HepG2 (cell line): ENCODE data around the gene ZFPL1. TPM values are rescaled to one million over a fixed set of nuclear protein-coding genes. Genes with fewer than 3 reads are reported as not detected.

Source experiments
- AKAP8 ChIP-seq: sonication (generic); formaldehyde crosslinking; IDR thresholded peaks from 2 replicates; pipeline ENCODE4 v1.5.1; 2020; ENCODE audit warnings: mild to moderate bottlenecking, missing genetic modification reagents
- BHLHE40 ChIP-seq: IDR thresholded peaks from 2 replicates; pipeline ENCODE4 v1.6.1; 2011; ENCODE audit warnings: low read length, improper control_type of control experiment
- HMG20A ChIP-seq: IDR thresholded peaks from 2 replicates; pipeline ENCODE4 v1.6.1; 2016; ENCODE audit warnings: borderline replicate concordance
- MATR3 ChIP-seq: sonication (generic); formaldehyde crosslinking; IDR thresholded peaks from 2 replicates; pipeline ENCODE4 v1.4.0; 2020; ENCODE audit warnings: missing genetic modification reagents
- SP2 ChIP-seq: sonication (generic); formaldehyde crosslinking; IDR thresholded peaks from 2 replicates; pipeline ENCODE4 v1.5.1; 2020; ENCODE audit warnings: mild to moderate bottlenecking, missing genetic modification reagents
- YEATS2 ChIP-seq: sonication (generic); formaldehyde crosslinking; IDR thresholded peaks from 2 replicates; pipeline ENCODE4 v1.4.0; 2020; ENCODE audit warnings: missing genetic modification reagents, borderline replicate concordance
- ZBTB7B ChIP-seq: sonication (generic); formaldehyde crosslinking; IDR thresholded peaks from 2 replicates; pipeline ENCODE4 v1.4.0; 2020; ENCODE audit warnings: missing genetic modification reagents
- ZMYM4 ChIP-seq: sonication (generic); formaldehyde crosslinking; IDR thresholded peaks from 2 replicates; pipeline ENCODE4 v1.8.1; 2023; ENCODE audit warnings: mild to moderate bottlenecking, missing genetic modification reagents
- ZNF121 ChIP-seq: sonication (generic); formaldehyde crosslinking; IDR thresholded peaks from 2 replicates; pipeline ENCODE4 v1.5.0; 2020; ENCODE audit warnings: mild to moderate bottlenecking, missing genetic modification reagents
- ZNF138 ChIP-seq: sonication (generic); formaldehyde crosslinking; IDR thresholded peaks from 2 replicates; pipeline ENCODE4 v1.5.0; 2020; ENCODE audit warnings: mild to moderate bottlenecking, low read depth, missing genetic modification reagents
- ZNF224 ChIP-seq: sonication (generic); formaldehyde crosslinking; IDR thresholded peaks from 2 replicates; pipeline ENCODE4 v1.5.0; 2020; ENCODE audit warnings: mild to moderate bottlenecking, missing genetic modification reagents
- ZNF468 ChIP-seq: sonication (generic); formaldehyde crosslinking; IDR thresholded peaks from 2 replicates; pipeline ENCODE4 v1.8.0; 2022; ENCODE audit warnings: mild to moderate bottlenecking, moderate library complexity, missing genetic modification reagents
- ZNF496 ChIP-seq: sonication (generic); formaldehyde crosslinking; IDR thresholded peaks from 2 replicates; pipeline ENCODE4 v1.8.1; 2023; ENCODE audit warnings: mild to moderate bottlenecking, moderate library complexity, missing genetic modification reagents; ENCODE audit not compliant: insufficient replicate concordance
- ZNF556 ChIP-seq: sonication (generic); formaldehyde crosslinking; IDR thresholded peaks from 2 replicates; pipeline ENCODE4 v1.4.0; 2020; ENCODE audit warnings: mild to moderate bottlenecking, missing genetic modification reagents, borderline replicate concordance
- ZZZ3 ChIP-seq: sonication (generic); formaldehyde crosslinking; IDR thresholded peaks from 2 replicates; pipeline ENCODE4 v1.4.0; 2020; ENCODE audit warnings: missing genetic modification reagents, mild to moderate bottlenecking, borderline replicate concordance
- polyA plus RNA-seq, 8 experiments: library from polyadenylated mRNA; depleted of rRNA in 3 of 8; stranded (reverse) in 7 of 8; unstranded in 1 of 8; fragments of >200 nt; fragmentation: Illumina TruSeq in 4 of 8; extraction: Trizol in 4 of 8; gene quantifications; 2 replicates each; pipeline versions ENCODE4 v1.2.1 to v1.2.3, GENCODE V29; 2011 to 2016; ENCODE audit warnings: low read depth in 4 of 8, missing spikeins in 1 of 8, mixed read lengths in 1 of 8; ENCODE audit not compliant: insufficient read depth in 1 of 8
- total RNA-seq, 5 experiments: library from RNA; depleted of rRNA; stranded (reverse); fragments of >200 nt; fragmentation: Illumina TruSeq; extraction: Trizol; gene quantifications; 2 replicates each; pipeline ENCODE4 v1.2.3, GENCODE V29; 2016; ENCODE audit warnings: low read depth in 1 of 5
- TF ChIP-seq, protein P1 (sequence below): sonication (generic); formaldehyde crosslinking; IDR thresholded peaks from 2 replicates; pipeline ENCODE4 v1.5.0; 2020; ENCODE audit warnings: mild to moderate bottlenecking, missing genetic modification reagents, borderline replicate concordance
- TF ChIP-seq, protein P2 (sequence below): sonication (generic); formaldehyde crosslinking; IDR thresholded peaks from 2 replicates; pipeline ENCODE4 v1.4.0; 2020; ENCODE audit warnings: missing genetic modification reagents, low read depth, mild to moderate bottlenecking, borderline replicate concordance
- TF ChIP-seq, protein P3 (sequence below): sonication (generic); formaldehyde crosslinking; IDR thresholded peaks from 2 replicates; pipeline ENCODE4 v1.9.0; 2021; ENCODE audit warnings: missing genetic modification reagents, borderline replicate concordance
- TF ChIP-seq, protein P4 (sequence below): sonication (generic); formaldehyde crosslinking; IDR thresholded peaks from 2 replicates; pipeline ENCODE4 v1.5.1; 2020; ENCODE audit warnings: missing genetic modification reagents, mild to moderate bottlenecking, borderline replicate concordance
- TF ChIP-seq, protein P5 (sequence below): sonication (generic); formaldehyde crosslinking; conservative IDR thresholded peaks from 2 replicates; pipeline ENCODE4 v1.8.0; 2022; ENCODE audit warnings: low read depth, missing genetic modification reagents

The ZFPL1 gene
- total and polyA plus RNA-seq, 2 of the 13 experiments (the other 11 are each of a cell fraction or from before 2014, with no cell fraction given), result 32.2 to 56.0 TPM

DNA sequence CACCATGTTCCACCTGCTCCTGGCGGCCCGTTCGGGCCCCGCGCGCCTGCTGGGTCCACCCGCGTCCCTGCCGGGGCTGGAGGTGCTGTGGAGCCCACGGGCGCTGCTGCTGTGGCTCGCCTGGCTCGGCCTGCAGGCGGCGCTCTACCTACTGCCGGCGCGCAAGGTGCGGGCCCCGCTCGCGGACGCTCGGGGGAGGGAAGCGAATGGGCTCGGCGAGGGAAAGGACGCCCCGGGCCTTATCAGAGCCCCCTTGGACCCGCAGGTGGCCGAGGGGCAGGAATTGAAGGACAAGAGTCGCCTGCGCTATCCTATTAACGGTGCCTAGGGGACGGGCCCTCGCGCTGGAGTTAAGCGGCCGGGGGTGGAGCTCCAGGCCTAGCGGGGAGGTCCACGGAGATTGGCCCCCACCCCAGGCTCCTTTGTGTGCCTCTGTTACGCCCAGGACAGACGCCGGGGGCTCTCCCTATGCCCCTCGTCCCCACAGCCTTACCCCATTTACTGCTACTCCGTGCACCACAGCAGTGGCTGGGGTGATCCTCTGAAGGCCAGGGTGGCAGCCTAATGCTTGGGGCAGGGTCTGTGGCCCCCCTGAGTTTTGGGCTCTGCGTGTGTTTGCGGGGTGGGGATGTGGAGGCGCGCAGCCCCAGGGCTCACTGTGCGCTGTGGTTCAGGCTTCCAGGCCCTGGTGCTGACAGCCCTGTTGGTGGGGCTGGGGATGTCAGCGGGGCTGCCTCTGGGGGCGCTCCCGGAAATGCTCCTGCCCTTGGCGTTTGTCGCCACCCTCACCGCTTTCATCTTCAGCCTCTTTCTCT, 28.7 kb downstream of the ZFPL1 start (continued):
- TF ChIP-seq, protein P1, sequence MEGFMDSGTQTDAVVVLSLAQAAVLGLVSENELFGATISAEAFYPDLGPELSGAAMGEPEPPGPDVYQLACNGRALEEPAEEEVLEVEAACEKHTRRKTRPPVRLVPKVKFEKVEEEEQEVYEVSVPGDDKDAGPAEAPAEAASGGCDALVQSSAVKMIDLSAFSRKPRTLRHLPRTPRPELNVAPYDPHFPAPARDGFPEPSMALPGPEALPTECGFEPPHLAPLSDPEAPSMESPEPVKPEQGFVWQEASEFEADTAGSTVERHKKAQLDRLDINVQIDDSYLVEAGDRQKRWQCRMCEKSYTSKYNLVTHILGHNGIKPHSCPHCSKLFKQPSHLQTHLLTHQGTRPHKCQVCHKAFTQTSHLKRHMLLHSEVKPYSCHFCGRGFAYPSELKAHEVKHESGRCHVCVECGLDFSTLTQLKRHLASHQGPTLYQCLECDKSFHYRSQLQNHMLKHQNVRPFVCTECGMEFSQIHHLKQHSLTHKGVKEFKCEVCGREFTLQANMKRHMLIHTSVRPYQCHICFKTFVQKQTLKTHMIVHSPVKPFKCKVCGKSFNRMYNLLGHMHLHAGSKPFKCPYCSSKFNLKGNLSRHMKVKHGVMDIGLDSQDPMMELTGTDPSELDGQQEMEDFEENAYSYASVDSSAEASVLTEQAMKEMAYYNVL (CRISPR knock-in tag), result no peak
- TF ChIP-seq, protein P2, sequence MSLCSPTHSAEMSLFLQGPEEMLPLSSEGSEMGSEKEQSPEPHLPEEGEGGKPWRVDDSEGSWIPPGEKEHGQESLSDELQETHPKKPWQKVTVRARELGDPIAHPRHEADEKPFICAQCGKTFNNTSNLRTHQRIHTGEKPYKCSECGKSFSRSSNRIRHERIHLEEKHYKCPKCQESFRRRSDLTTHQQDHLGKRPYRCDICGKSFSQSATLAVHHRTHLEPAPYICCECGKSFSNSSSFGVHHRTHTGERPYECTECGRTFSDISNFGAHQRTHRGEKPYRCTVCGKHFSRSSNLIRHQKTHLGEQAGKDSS, result peak; percentile 18; the same call in 1 of the 2 replicates
- TF ChIP-seq ZNF556 (peak; percentile 51; the same call in 1 of the 2 replicates), ZNF224 (CRISPR knock-in tag) (0 out of 2 replicates have a peak, but pooled peaks have one; percentile 25), MATR3 (CRISPR knock-in tag) (no peak), ZMYM4 (CRISPR knock-in tag) (0 out of 2 replicates have a peak, but pooled peaks have one; percentile 47), ZBTB7B (peak; percentile 32; the same call in 1 of the 2 replicates), ZNF138 (no peak), ZNF468 (CRISPR knock-in tag) (0 out of 2 replicates have a peak, but pooled peaks have one; percentile 32), ZNF121 (CRISPR knock-in tag) (peak; percentile 30; the same call in 1 of the 2 replicates), AKAP8 (CRISPR knock-in tag) (peak; percentile 64; the same call in 1 of the 2 replicates), YEATS2 (CRISPR knock-in tag) (0 out of 2 replicates have a peak, but pooled peaks have one; percentile 31), SP2 (CRISPR knock-in tag) (peak; percentile 29; the same call in 1 of the 2 replicates), ZNF496 (CRISPR knock-in tag) (no peak), HMG20A (CRISPR knock-in tag) (no peak), BHLHE40 (no peak), ZZZ3 (no peak)
- TF ChIP-seq, protein P3, sequence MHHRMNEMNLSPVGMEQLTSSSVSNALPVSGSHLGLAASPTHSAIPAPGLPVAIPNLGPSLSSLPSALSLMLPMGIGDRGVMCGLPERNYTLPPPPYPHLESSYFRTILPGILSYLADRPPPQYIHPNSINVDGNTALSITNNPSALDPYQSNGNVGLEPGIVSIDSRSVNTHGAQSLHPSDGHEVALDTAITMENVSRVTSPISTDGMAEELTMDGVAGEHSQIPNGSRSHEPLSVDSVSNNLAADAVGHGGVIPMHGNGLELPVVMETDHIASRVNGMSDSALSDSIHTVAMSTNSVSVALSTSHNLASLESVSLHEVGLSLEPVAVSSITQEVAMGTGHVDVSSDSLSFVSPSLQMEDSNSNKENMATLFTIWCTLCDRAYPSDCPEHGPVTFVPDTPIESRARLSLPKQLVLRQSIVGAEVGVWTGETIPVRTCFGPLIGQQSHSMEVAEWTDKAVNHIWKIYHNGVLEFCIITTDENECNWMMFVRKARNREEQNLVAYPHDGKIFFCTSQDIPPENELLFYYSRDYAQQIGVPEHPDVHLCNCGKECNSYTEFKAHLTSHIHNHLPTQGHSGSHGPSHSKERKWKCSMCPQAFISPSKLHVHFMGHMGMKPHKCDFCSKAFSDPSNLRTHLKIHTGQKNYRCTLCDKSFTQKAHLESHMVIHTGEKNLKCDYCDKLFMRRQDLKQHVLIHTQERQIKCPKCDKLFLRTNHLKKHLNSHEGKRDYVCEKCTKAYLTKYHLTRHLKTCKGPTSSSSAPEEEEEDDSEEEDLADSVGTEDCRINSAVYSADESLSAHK (CRISPR knock-in tag), result no peak
- TF ChIP-seq, protein P4, sequence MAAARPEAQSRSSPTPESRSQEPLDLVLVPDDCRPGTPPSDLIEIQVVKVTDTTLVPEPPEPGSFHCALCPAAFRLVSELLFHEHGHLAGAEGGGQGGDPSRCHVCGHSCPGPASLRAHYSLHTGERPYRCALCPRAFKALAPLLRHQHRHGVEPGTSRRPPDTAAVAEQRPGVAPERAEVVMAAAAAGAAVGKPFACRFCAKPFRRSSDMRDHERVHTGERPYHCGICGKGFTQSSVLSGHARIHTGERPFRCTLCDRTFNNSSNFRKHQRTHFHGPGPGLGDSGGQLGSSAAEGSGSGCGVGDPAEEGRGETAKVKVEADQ (CRISPR knock-in tag), result no peak
- TF ChIP-seq, protein P5, sequence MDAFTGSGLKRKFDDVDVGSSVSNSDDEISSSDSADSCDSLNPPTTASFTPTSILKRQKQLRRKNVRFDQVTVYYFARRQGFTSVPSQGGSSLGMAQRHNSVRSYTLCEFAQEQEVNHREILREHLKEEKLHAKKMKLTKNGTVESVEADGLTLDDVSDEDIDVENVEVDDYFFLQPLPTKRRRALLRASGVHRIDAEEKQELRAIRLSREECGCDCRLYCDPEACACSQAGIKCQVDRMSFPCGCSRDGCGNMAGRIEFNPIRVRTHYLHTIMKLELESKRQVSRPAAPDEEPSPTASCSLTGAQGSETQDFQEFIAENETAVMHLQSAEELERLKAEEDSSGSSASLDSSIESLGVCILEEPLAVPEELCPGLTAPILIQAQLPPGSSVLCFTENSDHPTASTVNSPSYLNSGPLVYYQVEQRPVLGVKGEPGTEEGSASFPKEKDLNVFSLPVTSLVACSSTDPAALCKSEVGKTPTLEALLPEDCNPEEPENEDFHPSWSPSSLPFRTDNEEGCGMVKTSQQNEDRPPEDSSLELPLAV (CRISPR knock-in tag), result no peak
